Measurements from ENCODE around the gene CST9. TPM values are rescaled to one million over a fixed set of nuclear protein-coding genes. Genes with fewer than 3 reads are reported as not detected.

The CST9 gene
- total and polyA plus RNA-seq, 9 of the 15 experiments (the other 6 are each of a cell fraction or from before 2014, with no cell fraction given), result not detected

DNA sequence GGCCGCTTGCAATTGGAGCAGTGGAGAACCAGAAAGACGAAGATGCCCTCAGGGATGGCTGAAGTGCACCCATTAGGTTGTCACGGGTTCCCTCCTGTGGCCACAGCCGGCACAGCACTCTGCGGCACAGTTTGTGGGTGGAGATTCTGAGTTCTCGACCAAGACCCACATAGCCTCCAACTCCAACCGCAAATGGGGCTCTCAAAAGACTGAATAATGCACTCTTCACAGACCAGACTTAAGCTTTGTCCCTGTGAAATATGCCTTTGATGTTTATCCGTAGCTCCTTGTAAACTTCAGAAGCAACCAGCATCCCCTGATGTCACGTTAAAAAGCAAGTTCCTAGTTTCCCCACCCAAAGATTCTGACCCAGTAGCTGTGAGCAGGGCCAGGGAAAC is 934 bp upstream of the CST9 start (continued):
- TF ChIP-seq, protein P1, sequence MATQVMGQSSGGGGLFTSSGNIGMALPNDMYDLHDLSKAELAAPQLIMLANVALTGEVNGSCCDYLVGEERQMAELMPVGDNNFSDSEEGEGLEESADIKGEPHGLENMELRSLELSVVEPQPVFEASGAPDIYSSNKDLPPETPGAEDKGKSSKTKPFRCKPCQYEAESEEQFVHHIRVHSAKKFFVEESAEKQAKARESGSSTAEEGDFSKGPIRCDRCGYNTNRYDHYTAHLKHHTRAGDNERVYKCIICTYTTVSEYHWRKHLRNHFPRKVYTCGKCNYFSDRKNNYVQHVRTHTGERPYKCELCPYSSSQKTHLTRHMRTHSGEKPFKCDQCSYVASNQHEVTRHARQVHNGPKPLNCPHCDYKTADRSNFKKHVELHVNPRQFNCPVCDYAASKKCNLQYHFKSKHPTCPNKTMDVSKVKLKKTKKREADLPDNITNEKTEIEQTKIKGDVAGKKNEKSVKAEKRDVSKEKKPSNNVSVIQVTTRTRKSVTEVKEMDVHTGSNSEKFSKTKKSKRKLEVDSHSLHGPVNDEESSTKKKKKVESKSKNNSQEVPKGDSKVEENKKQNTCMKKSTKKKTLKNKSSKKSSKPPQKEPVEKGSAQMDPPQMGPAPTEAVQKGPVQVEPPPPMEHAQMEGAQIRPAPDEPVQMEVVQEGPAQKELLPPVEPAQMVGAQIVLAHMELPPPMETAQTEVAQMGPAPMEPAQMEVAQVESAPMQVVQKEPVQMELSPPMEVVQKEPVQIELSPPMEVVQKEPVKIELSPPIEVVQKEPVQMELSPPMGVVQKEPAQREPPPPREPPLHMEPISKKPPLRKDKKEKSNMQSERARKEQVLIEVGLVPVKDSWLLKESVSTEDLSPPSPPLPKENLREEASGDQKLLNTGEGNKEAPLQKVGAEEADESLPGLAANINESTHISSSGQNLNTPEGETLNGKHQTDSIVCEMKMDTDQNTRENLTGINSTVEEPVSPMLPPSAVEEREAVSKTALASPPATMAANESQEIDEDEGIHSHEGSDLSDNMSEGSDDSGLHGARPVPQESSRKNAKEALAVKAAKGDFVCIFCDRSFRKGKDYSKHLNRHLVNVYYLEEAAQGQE (IDR thresholded peaks at IDR 0.05; ENCODE audit: borderline replicate concordance), result peak; percentile 73
- TF ChIP-seq, protein P1 (CRISPR knock-in tag; IDR thresholded peaks at IDR 0.05; ENCODE audit: low read depth), result no peak
- TF ChIP-seq YY1 (IDR thresholded peaks at IDR 0.05; ENCODE audit: borderline replicate concordance in 1 of 3, control insufficient read depth in 1 of 3, extremely low read depth in 1 of 3, insufficient read depth in 3 of 3, insufficient read length in 1 of 3, insufficient replicate concordance in 2 of 3, low read depth in 1 of 3, low read length in 2 of 3), result peak in 1 of 3 experiments; percentile 16
- no peak for TF ChIP-seq ARID2 (IDR thresholded peaks at IDR 0.05)
- TF ChIP-seq SMC3 (conservative IDR thresholded peaks at IDR 0.05; ENCODE audit: insufficient read depth, low read depth, low read length), result peak; percentile 75
- TF ChIP-seq, protein P2, sequence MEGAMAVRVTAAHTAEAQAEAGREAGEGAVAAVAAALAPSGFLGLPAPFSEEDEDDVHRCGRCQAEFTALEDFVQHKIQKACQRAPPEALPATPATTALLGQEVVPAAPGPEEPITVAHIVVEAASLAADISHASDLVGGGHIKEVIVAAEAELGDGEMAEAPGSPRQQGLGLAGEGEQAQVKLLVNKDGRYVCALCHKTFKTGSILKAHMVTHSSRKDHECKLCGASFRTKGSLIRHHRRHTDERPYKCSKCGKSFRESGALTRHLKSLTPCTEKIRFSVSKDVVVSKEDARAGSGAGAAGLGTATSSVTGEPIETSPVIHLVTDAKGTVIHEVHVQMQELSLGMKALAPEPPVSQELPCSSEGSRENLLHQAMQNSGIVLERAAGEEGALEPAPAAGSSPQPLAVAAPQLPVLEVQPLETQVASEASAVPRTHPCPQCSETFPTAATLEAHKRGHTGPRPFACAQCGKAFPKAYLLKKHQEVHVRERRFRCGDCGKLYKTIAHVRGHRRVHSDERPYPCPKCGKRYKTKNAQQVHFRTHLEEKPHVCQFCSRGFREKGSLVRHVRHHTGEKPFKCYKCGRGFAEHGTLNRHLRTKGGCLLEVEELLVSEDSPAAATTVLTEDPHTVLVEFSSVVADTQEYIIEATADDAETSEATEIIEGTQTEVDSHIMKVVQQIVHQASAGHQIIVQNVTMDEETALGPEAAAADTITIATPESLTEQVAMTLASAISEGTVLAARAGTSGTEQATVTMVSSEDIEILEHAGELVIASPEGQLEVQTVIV (CRISPR knock-in tag; IDR thresholded peaks at IDR 0.05; ENCODE audit: borderline replicate concordance), result no peak
